ENCODE data around the gene ABLIM1.

DNA sequence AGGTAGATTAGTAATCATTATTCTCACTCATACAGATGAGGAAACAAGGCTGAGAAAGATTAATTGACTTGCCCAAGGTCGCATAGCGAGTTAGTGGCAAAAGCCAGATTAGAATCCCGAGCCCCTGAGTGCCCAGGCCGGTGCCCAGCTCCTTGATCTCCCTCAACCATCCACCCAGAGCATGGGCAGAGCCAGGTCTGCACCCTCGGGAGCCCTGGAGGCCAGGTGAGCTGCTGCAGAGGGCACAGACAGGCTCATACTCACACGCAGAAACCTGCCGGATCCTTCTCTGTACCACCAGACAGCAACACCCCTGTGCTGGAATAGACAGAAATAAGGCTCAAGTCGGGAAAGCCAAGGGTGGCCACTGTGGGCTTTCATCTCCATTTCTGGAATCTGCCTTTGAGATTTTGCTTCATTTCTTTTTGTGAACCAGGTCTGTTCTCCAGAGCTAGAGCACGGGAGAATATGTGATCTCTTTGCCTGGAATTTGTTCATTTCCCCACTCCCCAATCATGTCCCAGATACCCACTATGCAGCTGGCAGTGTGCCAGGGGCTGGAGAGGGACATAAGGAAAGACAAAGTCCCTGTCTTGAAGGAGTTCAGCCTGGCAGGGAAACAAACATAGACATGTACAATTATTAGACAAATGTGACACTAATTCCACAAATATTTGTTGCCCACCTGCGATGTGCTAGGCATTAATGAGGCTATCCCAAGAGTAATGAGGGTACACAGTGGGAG lies 259.3 kb downstream of the ABLIM1 start:
- no peak for TF ChIP-seq POLR2A (IDR thresholded peaks at IDR 0.05; ENCODE audit: low read length)
- TF ChIP-seq GATA1 (IDR thresholded peaks at IDR 0.05; ENCODE audit: low read depth, low read length) = no peak

Data from erythroblast (primary cell).